ENCODE measurements around the gene DCAF10.
"Not testable (repeated sequence)": the region's sequence is repeated elsewhere in the genome, so short reads cannot be mapped to it uniquely, and the experiment has no call there.

DCAF10 gene

DNA sequence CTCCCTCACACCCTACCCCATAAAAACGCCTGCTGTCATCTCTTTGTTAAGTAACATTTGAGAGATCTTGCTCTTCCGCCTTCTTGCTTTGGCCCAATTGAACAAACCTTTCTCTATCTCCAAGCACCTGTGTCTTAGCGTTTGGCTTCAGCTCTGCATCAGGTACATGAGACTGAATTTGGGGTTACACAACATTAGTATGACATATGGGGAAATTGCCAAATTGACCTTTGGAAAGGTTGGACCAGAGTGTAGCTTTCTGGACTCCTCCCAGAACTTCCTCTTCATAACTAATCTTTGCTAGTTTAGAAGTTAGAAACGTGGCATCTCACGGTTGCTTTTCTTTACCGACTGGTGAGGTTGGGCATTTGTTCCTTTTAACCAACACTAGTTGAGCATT, 12.3 kb upstream of the DCAF10 start:
- FAIRE-seq (no peak), DNase-seq (ENCODE audit: insufficient read length, low spot score) (no peak)

DNA sequence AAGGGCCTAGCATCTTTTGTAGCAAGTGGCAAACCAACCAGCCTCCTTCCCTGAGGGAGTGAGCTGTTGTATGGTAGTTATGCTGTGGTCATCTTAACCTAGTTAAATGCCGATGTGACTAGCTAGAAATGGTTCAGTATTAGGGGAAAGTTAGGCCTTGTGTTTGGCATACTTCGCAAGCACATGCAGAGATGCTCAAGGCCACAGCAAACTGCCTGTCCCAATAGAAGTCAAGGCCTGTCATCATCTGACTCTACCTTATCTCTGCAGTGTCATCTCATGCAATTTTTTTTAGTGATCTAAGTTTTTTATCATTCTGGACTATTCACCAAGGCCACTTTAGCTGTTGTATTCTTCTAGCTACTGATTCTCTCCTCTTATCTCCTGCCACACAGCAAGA, 10.5 kb upstream of the DCAF10 start:
- no peak for DNase-seq (ENCODE audit: insufficient read length, low spot score)
- FAIRE-seq = no peak

DNA sequence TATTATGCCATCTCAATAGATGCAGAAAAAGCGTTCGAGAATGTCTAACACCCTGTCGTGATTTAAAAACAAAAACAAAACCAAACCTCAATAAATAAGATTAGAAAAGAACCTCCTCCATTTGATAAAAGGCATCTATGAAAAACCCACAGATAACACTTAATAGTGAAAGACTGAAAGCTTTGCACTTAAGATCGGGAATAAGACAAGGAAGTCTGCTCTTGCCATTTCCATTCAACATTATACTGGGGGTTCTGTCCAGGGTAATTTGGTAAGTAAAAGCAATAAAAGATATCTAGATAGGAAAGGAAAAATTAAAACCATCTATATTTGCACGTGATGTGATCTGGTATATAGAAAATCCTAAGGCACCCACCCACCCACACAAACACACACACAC, 8.5 kb upstream of the DCAF10 start:
- FAIRE-seq (no peak), DNase-seq (ENCODE audit: insufficient read length, low spot score) (no peak)

DNA sequence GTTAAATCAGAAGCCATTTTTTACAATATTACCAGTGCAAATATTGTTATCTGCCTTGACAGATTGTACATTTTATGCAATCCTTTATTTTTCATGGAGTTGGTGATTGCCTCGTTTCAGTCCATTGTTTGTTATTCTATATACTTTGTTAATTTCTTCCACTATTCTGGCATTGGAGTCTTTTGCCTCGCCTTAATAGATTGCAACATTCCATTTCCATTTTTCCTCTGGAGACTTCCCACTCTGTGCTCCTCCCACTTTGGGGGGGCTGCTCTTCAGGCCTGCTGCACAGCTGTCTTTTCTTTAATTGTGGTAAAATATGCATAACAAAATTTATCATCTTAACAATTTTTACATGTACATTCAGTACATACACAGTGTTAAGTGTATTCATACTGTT, 4.4 kb upstream of the DCAF10 start:
- FAIRE-seq (no peak), DNase-seq (ENCODE audit: insufficient read length, low spot score) (no peak)

DNA sequence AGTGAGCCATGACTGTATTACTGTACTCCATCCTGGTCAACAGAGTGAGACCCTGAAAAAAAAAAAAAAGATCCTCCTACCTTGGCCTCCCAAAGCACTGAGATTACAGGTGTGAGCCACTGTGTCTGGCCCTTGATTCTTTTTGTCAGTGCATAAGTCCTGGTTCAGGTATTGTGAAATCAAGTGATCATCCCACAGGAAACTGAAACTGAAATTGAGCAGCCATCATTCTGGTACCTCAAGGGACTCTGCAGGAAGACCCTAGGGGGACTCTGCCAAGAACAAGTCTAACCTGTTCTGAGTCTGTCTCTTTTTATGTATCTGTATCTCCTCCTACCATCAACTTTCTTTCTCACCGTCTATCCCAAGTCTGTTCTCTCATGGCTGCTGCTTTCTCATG, 1.9 kb upstream of the DCAF10 start:
- FAIRE-seq = no peak

DNA sequence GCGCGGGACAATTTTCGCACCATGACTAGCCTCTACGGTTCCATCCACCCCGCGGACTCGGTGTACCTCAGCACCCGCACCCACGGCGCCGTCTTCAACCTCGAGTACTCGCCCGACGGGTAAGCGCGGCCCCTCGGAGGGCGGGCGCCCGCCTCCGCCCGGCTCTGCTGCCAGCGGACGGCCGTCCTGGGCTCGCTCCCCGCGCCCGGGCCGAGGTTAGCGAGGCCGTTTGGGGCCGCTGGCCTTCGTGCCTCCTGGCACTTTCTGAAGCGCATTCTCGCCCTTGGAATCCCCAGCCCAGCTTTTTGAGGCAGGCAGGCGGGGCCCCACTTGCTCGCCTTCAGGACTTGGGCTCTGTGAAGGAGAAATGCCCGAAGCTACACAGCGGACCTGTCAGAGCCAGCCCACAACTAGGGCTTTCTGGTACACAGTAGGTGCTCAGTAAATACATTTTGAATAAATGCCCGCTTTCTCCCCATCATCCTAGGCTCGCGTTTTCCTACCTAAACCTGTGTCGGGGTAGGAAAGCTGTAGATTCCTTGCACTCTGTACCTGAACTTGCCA, 772 bp downstream of the DCAF10 start:
- DNase-seq (ENCODE audit: insufficient read length, low spot score) = peak; percentile 8
- no peak for FAIRE-seq

More for the DNA sequence above, 1.9 kb upstream of the DCAF10 start:
- DNase-seq (ENCODE audit: insufficient read length, low spot score) = no peak

DNA sequence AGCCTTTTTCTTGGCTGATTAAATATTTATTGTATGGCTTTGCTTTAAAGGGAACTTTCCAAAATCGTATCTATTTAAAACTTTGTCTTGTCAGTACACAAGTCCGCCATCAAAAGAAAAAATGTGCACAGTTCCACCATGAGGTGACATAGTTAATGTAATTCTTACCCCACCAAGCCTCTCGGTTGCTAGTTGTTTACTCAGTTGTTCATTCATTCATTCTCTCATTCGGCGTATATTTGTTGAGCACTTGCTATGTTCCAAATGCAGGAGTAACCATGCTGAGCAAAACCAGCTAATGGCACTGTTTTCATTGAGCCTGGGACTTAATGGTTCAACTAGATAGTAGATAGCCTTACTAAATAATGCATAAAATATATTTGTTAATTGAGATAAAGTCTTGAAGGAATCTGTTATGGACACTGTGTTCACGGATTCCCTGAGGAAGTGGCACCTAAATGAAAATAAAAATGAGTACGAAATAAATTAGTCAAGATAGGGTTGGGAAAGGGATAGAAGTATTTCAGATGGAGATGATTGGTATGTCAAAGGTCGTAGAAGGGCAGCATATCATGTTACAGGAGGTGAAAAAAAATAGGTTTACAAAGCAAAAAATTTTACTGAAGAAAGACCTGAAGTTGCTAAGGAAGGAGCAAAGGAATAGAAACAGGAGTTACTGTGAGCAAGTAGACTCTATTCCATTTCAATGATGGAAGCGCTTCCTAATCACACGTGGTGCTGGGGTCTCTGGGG, 1.5 kb downstream of the DCAF10 start:
- DNase-seq (ENCODE audit: insufficient read length, low spot score) (no peak), FAIRE-seq (no peak)

DNA sequence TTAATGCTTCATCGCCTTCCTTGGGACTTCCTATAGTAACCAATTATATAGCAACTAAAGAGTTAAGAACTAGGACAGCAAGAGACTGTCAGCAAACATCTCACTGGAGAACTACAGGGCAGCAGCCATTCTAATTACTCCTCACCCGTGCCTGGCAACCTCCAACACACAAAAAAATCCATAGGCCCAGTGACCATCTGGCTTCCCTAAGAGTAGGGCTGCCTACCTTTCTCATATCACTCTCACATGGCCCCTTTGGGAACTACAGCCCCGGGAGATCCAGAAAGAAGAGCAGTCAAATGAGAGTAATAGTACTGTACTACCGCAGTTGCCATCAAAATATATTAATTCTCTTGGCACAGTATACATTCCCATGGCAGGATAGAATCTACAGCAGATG, 5.7 kb downstream of the DCAF10 start:
- DNase-seq (ENCODE audit: insufficient read length, low spot score) (no peak), FAIRE-seq (no peak)

DNA sequence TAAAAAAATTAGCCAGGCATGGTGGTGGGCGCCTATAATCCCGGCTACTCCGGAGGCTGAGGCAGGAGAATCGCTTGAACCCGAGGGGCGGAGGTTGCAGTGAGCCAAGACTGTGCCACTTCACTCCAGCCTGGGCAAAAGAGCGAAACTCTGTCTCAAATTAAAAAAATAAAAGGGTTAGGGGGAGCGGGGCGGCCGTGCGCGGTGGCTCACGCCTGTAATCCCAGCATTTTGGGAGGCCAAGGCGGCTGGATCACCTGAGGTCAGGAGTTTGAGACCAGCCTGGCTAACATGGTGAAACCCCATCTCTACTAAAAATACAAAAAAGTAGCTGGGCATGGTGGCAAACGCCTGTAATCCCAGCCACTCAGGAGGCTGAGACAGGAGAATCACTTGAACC, 9.1 kb downstream of the DCAF10 start:
- not testable (repeated sequence) for FAIRE-seq; DNase-seq (ENCODE audit: insufficient read length, low spot score)

DNA sequence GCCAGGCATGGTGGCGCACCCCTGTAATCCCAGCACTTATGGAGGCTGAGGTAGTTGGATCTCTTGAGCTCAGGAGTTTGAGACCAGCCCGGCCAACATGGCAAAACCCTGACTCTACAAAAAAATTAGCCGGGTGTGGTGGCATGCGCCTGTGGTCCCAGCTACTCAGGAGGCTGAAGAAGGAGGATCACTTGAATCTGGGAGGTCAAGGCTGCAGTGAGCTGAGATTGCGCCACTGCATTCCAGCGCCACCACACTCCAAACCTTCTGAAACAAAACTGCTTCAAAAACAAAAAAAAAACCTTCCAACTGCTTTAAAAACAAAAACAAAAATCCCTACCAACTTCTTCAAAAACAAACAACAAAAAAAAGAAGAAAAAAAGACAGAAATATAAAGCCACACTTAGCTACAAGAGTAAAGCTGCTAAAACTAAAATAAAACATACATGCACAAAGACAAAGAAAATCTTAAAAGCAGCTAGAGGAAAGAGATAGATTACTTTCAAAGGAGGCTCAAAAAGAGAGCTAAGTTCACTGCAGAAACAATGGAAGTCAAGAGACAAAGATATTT, 11.4 kb downstream of the DCAF10 start:
- DNase-seq (ENCODE audit: insufficient read length, low spot score) (no peak), FAIRE-seq (no peak)

DNA sequence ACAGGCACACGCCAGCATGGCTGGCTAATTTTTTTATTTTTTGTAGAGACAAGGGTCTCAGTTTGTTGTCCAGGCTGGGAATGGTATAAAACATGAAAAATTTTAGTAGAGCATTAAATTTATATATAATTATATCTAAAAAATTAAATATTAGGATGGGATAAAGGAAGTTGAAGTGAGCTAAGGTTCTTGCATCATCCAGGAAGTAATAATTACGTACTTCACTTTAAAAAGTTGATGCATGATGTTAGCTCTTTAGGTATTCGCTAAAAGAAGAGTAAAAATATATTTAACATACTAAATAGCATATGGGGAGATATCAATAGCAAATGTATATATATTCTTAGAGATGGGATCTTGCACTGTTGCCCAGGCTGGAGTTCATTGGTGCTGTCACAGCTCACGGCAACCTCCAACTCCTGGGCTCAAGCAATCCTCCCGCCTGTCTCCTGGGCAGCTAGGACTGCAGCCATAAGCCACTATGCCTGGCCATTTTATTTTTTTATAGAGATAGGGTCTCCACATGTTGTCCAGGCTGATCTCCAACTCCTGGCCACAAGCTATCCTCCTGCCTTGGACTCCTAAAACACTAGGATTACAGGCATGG, 12.3 kb downstream of the DCAF10 start:
- no peak for FAIRE-seq
- DNase-seq (ENCODE audit: insufficient read length, low spot score) = no peak

DNA sequence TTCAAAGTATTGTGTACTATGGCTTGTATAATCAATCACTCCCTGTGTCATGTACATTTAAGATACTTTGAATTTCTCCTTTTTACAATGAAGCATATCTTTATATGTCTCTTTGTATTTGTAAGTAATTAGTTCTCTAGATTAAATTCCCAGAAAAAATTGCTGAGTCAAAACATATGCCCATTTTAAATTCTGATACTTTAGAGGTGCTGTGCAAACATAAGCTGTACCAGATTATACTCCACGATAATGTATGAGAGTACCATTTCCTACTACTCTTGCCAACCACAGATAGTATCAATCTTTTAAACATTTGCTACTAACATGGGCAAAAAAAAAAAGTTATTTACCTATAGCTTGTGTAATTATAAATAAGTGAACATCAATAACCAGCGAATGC, 18.3 kb downstream of the DCAF10 start:
- FAIRE-seq = no peak

DNA sequence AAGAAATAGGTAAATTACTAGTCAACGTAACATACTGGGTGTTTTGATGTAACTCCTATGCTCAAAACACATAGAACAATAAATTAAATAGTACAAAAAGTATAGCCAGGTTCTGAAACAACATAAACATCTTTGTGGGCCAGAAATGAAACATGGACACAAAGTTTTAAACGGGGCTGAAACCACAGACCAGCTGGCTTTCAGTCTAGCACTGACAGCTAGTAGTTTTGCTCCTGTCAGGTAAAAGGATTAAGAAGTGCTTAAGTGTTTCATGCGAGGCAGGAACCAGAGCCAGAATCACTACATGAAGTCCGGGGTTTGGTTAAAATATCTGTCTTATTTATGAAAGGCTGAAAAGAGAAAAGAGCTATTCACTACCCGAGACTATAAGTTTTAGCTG, 19.5 kb downstream of the DCAF10 start:
- no peak for FAIRE-seq

More for the DNA sequence above, 18.3 kb downstream of the DCAF10 start:
- no peak for DNase-seq (ENCODE audit: insufficient read length, low spot score)

DNA sequence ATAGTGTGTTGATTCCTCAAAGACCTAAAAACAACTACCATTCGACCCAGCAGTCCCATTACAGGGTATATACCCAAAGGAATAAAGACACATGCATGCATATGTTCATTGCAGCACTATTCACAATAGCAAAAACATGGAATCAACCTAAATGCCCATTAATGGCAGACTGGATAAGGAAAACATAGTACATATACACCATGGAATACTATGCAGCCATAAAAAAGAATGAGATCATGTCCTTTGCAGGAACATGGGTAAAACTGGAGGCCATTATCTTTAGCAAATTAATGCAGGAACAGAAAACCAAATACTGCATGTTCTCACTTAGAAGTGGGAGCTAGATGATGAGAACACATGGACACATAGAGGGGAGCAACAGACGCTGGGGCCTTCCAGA, 24.6 kb downstream of the DCAF10 start:
- not testable (repeated sequence) for DNase-seq (ENCODE audit: insufficient read length, low spot score); FAIRE-seq

More for the DNA sequence above, 19.5 kb downstream of the DCAF10 start:
- DNase-seq (ENCODE audit: insufficient read length, low spot score) = no peak

DNA sequence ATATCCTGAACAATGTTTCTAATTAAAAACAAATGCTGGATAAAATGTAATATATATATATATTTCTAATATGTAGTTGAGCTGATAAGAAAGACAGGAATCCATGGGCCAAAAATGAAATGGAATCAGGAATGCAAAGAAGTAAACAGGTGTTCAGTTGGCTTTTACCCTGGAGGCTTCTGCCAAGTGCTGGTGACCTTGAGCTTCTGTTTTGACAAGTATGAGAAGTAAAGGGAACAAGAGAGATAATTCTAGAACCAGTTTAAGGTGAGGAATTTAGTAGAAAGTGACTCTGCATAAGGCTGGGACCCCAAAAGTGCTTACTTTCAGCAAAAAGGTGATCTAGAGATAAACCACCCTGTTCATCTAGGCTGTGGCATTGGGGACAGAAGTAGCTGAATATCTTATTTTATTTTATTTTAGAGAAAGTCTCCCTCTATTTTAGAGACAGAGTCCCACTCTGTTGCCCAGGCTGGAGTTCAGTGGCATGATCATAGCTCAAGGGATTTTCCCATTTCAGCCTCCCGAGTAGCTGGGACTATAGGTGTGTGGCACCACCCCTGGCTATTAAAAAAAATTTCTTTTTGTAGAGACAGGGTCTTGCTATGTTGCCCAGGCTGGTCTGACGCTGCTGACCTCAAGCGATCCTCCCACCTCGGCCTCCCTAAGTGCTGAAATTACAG, 27.0 kb downstream of the DCAF10 start:
- no peak for FAIRE-seq
- DNase-seq (ENCODE audit: insufficient read length, low spot score) = no peak

DNA sequence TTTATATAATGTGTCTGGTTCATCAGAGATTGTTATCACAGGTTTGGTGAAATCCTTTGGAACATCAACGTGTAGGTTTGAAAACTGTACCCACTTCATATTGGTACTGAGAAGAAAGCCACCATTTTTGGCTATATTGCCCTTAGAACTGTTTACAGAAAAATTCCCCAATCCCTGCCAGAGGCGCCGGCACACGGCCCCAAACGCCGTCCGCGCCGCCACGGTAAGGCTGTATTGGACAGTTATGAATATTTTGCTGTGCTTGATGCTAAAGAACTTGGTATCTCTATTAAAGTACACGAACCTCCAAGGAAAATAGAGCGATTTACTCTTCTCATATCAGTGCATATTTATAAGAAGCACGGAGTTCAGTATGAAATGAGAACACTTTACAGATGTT, 35.2 kb downstream of the DCAF10 start:
- no peak for DNase-seq (ENCODE audit: insufficient read length, low spot score)
- FAIRE-seq = no peak

DNA sequence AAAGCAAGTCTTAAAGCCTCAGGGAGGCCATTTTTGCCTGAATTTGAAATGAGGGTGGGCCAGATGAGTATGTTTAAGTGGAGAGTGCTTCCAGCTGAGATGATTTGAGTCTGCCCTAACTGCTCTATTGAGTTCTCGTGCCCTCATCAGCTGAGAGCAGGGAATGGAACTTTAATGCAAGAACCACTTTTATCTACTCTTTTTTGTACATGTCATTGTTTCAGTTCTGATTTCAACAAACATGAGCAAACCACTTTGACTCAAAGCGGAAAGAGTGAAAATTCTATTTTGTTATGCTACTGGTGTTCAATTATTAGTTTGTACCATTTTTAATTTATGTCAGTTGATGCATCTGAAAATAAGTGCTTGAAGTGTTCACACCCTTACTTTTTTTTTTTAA, 35.8 kb downstream of the DCAF10 start:
- FAIRE-seq (no peak), DNase-seq (ENCODE audit: insufficient read length, low spot score) (no peak)

DNA sequence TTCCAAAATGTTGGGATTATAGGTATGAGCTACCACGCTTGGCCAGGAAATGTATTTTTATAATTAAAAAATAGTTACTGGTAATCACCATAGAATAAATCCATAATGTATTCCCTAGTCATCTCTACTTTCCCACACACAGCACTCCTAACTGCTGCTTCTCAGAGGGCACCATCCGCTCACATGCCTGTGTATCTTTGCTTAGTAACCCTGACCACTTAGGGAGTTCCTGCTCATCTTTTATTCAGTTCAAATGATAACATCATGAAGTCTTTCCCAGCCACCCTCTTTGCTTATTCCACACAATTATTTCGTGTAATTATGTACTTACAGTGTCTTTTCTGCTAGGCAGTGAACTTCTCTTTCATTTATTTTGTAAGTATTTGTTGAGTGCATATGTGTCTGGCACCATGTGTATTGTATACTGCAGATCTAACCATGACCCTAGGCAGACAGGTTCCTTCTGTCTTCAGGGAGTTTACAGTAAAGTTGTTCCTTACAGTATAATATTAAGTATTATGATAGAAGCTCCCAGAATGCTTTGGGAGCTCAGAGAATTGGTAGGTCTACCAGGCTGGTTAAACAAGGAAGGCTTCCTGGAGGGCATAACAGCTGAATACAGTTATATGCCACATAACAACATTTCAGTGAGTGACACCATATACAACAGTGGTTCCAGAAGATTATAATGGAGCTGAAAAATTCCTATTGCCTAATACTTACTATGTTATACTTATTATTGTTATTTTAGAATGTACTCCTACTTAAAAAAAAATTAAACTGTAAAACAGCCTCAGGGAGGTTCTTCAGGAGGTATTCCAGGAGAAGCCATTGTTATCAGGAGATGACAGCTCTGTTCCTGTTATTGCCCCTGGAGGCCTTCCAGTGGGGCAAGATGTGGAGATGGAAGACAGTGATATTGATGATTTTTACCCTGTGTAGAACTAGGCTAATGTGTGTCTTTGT, 39.2 kb downstream of the DCAF10 start:
- DNase-seq (ENCODE audit: insufficient read length, low spot score) = no peak
- no peak for FAIRE-seq

DNA sequence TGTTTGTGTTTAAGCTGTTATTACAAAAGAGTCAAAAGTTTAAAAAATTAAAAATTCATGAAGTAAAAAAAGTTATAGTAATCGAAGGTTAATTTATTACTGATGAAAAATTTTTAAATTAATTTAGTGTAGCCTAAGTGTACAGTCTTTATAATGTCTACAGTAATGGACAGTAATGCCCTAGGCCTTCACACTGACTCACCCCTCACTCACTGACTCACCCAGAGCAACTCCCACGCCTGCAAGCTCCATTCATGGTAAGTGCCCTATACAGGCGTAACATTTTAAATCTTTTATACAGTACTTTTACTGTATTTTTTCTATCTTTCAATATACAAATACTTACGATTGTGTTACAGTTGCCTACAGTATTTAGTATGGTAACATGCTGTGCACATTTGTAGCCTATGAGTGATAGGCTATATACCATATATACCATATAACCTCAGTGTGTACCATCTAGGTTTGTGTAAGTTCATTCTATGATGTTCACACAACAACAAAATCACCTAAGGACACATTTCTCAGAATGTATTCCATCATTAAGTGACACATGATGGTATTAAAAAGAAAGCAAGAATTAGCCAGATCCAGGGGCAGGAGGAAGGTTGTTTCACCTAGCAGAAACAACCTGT, 40.1 kb downstream of the DCAF10 start:
- FAIRE-seq = no peak

DNA sequence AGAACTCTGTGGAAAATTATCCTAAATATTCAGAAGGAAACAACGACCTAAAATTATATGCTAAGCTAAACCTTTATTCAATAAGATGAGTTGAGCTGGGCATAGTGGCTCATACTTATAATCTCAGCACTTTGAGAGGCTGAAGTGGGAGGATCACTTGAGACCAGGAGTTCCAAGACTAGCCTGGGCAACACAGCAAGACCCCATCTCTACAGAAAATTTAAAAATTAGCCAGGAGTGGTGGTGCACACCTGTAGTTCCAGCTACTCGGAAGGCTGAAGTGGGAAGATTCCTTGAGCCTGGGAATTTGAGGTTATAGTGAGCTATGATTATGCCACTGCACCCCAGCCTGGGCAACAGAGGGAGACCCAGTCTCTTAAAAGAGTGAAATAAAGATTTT, 51.6 kb downstream of the DCAF10 start:
- DNase-seq (ENCODE audit: insufficient read length, low spot score) (no peak), FAIRE-seq (no peak)

More for the DNA sequence above, 40.1 kb downstream of the DCAF10 start:
- no peak for DNase-seq (ENCODE audit: insufficient read length, low spot score)

All from HTR-8/SVneo (cell line).